ENCODE results near the gene CDK15.

CDK15 gene

DNA sequence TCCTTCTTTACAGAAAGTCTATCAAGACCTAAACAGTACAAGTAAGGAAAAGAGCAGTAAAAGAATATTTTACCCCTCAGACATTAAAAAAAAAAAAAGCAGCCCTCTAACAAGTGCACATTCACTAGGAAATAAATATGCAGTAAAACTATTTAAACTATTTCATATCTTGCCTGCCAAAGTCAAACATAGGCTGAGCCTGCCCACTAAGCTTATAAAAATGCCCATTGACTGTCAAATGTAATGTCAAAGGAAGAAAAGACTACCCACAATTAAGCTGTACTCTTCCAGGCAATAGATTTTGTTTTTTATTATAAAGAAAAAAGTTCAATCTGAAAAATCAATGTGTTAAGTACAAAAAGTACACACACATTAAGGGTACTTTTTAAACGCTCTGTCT, 37.4 kb upstream of the CDK15 start:
- no peak overlapping the region for H3K4me3 ChIP-seq (ENCODE audit: low read length)
- TF ChIP-seq CTCF (IDR thresholded peaks at IDR 0.05; ENCODE audit: insufficient read depth, low read depth, low read length, missing control alignments): no peak
- DNase-seq (ENCODE audit: low read depth): no peak

GRCh38 chr2:201769666-201770373, 36.5 kb upstream of the CDK15 start:
- TF ChIP-seq CTCF (IDR thresholded peaks at IDR 0.05; ENCODE audit: insufficient read depth, low read depth, low read length, missing control alignments): no peak
- DNase-seq (ENCODE audit: low read depth): no peak
- no peak overlapping the region for H3K4me3 ChIP-seq (ENCODE audit: low read length)

- no peak for DNase-seq (ENCODE audit: low read depth)
- no peak overlapping the region for H3K4me3 ChIP-seq (ENCODE audit: low read length)
- no peak for TF ChIP-seq CTCF (IDR thresholded peaks at IDR 0.05; ENCODE audit: insufficient read depth, low read depth, low read length, missing control alignments)
Measured at GRCh38 chr2:201773990-201774389, 32.3 kb upstream of the CDK15 start.

- no peak for DNase-seq (ENCODE audit: low read depth)
- no peak overlapping the region for H3K4me3 ChIP-seq (ENCODE audit: low read length)
- no peak for TF ChIP-seq CTCF (IDR thresholded peaks at IDR 0.05; ENCODE audit: insufficient read depth, low read depth, low read length, missing control alignments)
Measured at GRCh38 chr2:201774546-201774945, 31.8 kb upstream of the CDK15 start.

DNA sequence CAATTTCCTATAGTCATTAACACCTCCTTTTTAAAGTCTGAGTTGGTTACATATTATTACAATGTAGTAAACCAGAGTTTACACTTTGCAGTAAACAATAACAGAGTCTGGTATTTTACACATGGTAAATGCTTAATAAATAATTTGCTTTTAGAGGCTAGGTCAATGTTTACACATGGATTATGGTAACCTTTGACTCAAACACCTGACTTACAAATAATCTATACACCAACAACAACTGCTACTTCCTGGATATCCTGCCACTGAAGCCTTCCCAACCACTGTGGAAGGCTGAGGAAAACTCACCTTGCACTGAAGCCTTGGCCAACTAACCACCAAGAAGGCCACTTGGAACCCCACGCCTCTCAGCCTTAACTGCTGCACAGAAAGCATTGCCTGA, 31.0 kb upstream of the CDK15 start:
- H3K4me3 ChIP-seq (ENCODE audit: low read length): no peak overlapping the region
- DNase-seq (ENCODE audit: low read depth): no peak
- TF ChIP-seq CTCF (IDR thresholded peaks at IDR 0.05; ENCODE audit: insufficient read depth, low read depth, low read length, missing control alignments): no peak

GRCh38 chr2:201777043-201777442, 29.3 kb upstream of the CDK15 start:
- no peak for DNase-seq (ENCODE audit: low read depth)

More at GRCh38 chr2:201777043-201777442, 29.3 kb upstream of the CDK15 start:
- H3K4me3 ChIP-seq (ENCODE audit: low read length): no peak overlapping the region
- TF ChIP-seq CTCF (IDR thresholded peaks at IDR 0.05; ENCODE audit: insufficient read depth, low read depth, low read length, missing control alignments): no peak
